Panc1 (cell line): ENCODE measurements around the gene CAPN8. TPM values are rescaled to one million over a fixed set of nuclear protein-coding genes. Genes with fewer than 3 reads are reported as not detected.

Source experiments
- ATAC-seq: fragments of 200-7000 bp; cut with Tn5 transposase; 2 replicates; pipeline ENCODE4 v1.9.1; 2020; ENCODE audit warnings: mild to moderate bottlenecking, moderate library complexity
- BruUV-seq: library from RNA; stranded (reverse); fragments of 400-500 nt; replicated peaks from 2 replicates; lab custom pipeline; 2021; lab: Mats Ljungman, UMichigan
- CTCF ChIA-PET: fragments of 300-600 bp; sonication (Branson Sonifier 250); formaldehyde crosslinking; loops from one replicate; lab custom pipeline; 2022; ENCODE audit warnings: antibody characterized with exemption; lab: Charles Lee
- POLR2A ChIA-PET: fragments of 300-600 bp; sonication (Branson Sonifier 250); formaldehyde crosslinking; loops from one replicate; lab custom pipeline; 2022; ENCODE audit warnings: antibody characterized with exemption; lab: Charles Lee
- DNase-seq: peaks from one replicate; pipeline ENCODE4 v3.0.0-alpha.2; 2010; ENCODE audit warnings: low read depth, low spot score
- H3K27ac ChIP-seq: 2 replicates; pipeline ENCODE4 v1.5.1; 2011; ENCODE audit warnings: mild to moderate bottlenecking, low read length, inconsistent platforms
- H3K27me3 ChIP-seq: fragments of 200-500 bp; sonication (Bioruptor generic); 2 replicates; pipeline ENCODE4 v1.6.0; 2014; ENCODE audit warnings: low read length, inconsistent platforms; ENCODE audit not compliant: control insufficient read depth, insufficient read depth
- H3K36me3 ChIP-seq: fragments of 200-500 bp; sonication (Bioruptor generic); 2 replicates; pipeline ENCODE4 v1.5.1; 2014; ENCODE audit warnings: inconsistent platforms, mild to moderate bottlenecking, low read length, moderate library complexity; ENCODE audit not compliant: control insufficient read depth, insufficient read depth
- H3K4me1 ChIP-seq: 2 replicates; pipeline ENCODE4 v1.5.1; 2011; ENCODE audit warnings: inconsistent platforms, mild to moderate bottlenecking, low read length, moderate library complexity; ENCODE audit not compliant: control insufficient read depth, insufficient read depth
- H3K4me3 ChIP-seq, 2 experiments: 2 replicates each; pipeline ENCODE4 v1.5.1; 2011 to 2012; ENCODE audit warnings: low read depth in 2 of 2, low read length in 2 of 2, mild to moderate bottlenecking in 2 of 2, inconsistent platforms in 1 of 2, moderate library complexity in 1 of 2
- H3K9me3 ChIP-seq: fragments of 200-500 bp; sonication (Bioruptor generic); 2 replicates; pipeline ENCODE4 v1.5.1; 2014; ENCODE audit warnings: low read depth, mild to moderate bottlenecking, inconsistent platforms, low read length, moderate library complexity; ENCODE audit not compliant: control insufficient read depth, insufficient read depth
- POLR2AphosphoS5 ChIP-seq: IDR thresholded peaks from 2 replicates; pipeline ENCODE4 v1.6.1; 2012; ENCODE audit warnings: mild to moderate bottlenecking, low read depth, low read length, moderate library complexity
- SIN3A ChIP-seq: IDR thresholded peaks from 2 replicates; pipeline ENCODE4 v1.6.1; 2012; ENCODE audit warnings: low read depth, mild to moderate bottlenecking, low read length, moderate library complexity, borderline replicate concordance; ENCODE audit not compliant: insufficient read depth
- TCF7L2 ChIP-seq: IDR thresholded peaks from 2 replicates; pipeline ENCODE4 v1.6.1; 2011; ENCODE audit warnings: mild to moderate bottlenecking, low read depth, low read length, inconsistent platforms
- in situ Hi-C: cut with HindIII; loops from 2 replicates; pipeline ENCODE4 v1.10.0; 2016; ENCODE audit warnings: low sequenced_read_pairs, low pct_unique_long_range_greater_than_20kb
- intact Hi-C: fragments of 100-400 bp; cut with micrococcal nuclease; formaldehyde crosslinking; loops from one replicate; pipeline ENCODE4 v1.10.0; 2022; ENCODE audit not compliant: unreplicated experiment
- total RNA-seq: library from RNA; stranded (reverse); gene quantifications from one replicate; pipeline ENCODE4 v1.2.1, GENCODE V29; 2021; ENCODE audit not compliant: unreplicated experiment
- TF ChIP-seq, protein P1 (sequence below), 2 experiments: IDR thresholded peaks; 2 replicates each; pipeline ENCODE4 v1.6.1; 2011 to 2012; ENCODE audit warnings: low read depth in 2 of 2, control low read depth in 1 of 2, low read length in 1 of 2, mild to moderate bottlenecking in 1 of 2, moderate library complexity in 1 of 2; ENCODE audit not compliant: insufficient read depth in 1 of 2
- TF ChIP-seq, protein P2 (sequence below): fragments of 450-650 bp; IDR thresholded peaks from 2 replicates; pipeline ENCODE4 v1.5.1; 2017; ENCODE audit warnings: mild to moderate bottlenecking

The CAPN8 gene
- total RNA-seq, 1 experiment from 2014 or later = 0.28 TPM

DNA sequence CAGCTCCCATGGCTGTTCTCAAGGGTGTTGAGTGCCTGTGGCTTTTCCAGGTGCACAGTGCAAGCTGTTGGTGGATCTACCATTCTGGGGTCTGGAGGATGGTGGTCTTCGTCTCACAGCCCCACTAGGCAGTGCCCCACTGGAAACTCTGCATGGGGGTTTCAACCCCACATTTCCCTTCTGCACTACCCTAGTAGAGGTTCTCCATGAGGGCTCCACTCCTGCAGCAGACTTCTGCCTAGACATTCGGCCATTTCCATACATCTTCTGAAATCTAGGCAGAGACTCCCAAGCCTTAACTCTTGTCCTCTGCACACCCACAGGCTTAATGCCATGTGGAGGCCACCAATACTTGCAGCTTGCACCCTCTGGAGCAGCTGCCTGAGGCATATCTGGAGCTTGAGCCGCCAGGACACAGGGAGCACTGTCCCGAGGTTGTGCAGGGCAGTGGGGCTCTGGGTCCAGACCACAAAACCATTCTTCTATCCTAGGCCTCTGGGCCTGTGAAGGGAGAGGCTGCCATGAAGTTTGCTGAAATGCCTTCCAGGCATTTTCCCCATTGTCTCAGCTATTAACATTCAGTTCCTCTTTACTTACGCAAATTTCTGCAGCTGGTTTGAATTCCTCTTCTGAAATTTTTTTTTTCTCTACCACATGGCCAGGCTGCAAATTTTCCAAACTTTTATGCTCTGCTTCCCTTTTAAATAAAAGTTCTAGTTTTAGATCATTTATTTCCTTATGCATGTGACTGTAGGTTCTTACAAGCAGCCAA lies 8.8 kb upstream of the CAPN8 start:
- Histone ChIP-seq H3K27ac (no peak overlapping the region), H3K4me3 (no peak overlapping the region), H3K9me3 (no peaks in the 10 kb centered on the region), H3K27me3 (no peaks in the 10 kb centered on the region), H3K36me3 (no peaks in the 10 kb centered on the region), H3K4me1 (no peaks in the 10 kb centered on the region; the same call in 1 of the 2 replicates)
- ChIA-PET CTCF (no interaction called here), POLR2A (no interaction called here)
- BruUV-seq = no TSS peak
- ATAC-seq (no peak), DNase-seq (no peak)
- intact Hi-C loops = no loop called here
- in situ Hi-C loops = no loop called here
- TF ChIP-seq POLR2AphosphoS5 (no peak), TCF7L2 (no peak), SIN3A (no peak)
- TF ChIP-seq, protein P1, sequence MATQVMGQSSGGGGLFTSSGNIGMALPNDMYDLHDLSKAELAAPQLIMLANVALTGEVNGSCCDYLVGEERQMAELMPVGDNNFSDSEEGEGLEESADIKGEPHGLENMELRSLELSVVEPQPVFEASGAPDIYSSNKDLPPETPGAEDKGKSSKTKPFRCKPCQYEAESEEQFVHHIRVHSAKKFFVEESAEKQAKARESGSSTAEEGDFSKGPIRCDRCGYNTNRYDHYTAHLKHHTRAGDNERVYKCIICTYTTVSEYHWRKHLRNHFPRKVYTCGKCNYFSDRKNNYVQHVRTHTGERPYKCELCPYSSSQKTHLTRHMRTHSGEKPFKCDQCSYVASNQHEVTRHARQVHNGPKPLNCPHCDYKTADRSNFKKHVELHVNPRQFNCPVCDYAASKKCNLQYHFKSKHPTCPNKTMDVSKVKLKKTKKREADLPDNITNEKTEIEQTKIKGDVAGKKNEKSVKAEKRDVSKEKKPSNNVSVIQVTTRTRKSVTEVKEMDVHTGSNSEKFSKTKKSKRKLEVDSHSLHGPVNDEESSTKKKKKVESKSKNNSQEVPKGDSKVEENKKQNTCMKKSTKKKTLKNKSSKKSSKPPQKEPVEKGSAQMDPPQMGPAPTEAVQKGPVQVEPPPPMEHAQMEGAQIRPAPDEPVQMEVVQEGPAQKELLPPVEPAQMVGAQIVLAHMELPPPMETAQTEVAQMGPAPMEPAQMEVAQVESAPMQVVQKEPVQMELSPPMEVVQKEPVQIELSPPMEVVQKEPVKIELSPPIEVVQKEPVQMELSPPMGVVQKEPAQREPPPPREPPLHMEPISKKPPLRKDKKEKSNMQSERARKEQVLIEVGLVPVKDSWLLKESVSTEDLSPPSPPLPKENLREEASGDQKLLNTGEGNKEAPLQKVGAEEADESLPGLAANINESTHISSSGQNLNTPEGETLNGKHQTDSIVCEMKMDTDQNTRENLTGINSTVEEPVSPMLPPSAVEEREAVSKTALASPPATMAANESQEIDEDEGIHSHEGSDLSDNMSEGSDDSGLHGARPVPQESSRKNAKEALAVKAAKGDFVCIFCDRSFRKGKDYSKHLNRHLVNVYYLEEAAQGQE (IDR thresholded peaks at IDR 0.05; ENCODE audit: insufficient read depth in 1 of 2, low read depth in 2 of 2, low read length in 1 of 2) = no peak
- TF ChIP-seq, protein P2, sequence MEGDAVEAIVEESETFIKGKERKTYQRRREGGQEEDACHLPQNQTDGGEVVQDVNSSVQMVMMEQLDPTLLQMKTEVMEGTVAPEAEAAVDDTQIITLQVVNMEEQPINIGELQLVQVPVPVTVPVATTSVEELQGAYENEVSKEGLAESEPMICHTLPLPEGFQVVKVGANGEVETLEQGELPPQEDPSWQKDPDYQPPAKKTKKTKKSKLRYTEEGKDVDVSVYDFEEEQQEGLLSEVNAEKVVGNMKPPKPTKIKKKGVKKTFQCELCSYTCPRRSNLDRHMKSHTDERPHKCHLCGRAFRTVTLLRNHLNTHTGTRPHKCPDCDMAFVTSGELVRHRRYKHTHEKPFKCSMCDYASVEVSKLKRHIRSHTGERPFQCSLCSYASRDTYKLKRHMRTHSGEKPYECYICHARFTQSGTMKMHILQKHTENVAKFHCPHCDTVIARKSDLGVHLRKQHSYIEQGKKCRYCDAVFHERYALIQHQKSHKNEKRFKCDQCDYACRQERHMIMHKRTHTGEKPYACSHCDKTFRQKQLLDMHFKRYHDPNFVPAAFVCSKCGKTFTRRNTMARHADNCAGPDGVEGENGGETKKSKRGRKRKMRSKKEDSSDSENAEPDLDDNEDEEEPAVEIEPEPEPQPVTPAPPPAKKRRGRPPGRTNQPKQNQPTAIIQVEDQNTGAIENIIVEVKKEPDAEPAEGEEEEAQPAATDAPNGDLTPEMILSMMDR = no peak

DNA sequence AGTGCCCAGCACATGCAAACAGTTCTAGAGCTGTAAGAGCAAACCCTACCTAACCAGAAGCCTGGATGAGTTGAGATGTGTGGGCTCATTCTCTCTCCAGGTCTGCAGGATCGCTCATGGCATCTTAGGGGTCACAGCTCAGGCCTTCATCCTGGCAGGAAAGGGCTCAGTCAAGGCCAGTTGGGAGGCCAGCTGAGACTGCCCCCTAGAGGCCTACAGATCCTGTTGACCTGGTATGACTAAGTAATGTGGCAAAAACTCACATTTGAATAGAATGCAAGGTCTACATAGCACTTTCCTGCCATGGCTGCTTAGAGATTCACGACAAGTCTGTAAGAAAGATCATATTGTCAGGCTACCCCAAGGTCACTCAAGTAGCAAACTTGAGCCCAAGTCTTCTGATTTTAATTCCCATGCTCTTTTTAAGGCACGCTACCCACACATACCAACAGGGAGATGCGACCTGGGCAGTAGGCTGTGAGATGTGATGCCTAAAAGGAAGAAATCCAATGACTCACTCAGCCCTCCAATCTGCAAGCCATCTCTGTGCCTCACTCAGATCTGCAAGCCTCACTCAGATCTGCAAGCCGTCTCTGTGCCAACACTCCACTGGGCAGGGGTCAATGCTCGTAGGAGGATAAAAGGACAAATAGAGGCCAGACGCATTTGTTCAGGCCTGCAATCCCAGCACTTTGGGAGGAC lies 5.1 kb upstream of the CAPN8 start:
- Histone ChIP-seq H3K27ac (no peak overlapping the region), H3K27me3 (no peaks in the 10 kb centered on the region), H3K9me3 (no peaks in the 10 kb centered on the region), H3K36me3 (no peaks in the 10 kb centered on the region), H3K4me1 (no peaks in the 10 kb centered on the region; the same call in 1 of the 2 replicates), H3K4me3 (no peak overlapping the region)
- POLR2A ChIA-PET = no interaction called here
- in situ Hi-C loops (no loop called here), intact Hi-C loops (no loop called here)
- peak; percentile 85 for ATAC-seq
- BruUV-seq = no TSS peak
- CTCF ChIA-PET = interaction anchor here (0.6 kb wide), 1 partner anchor 537 kb away, joined by 3 read pairs; no protein-coding TSS in a partner anchor
- DNase-seq = no peak
- TF ChIP-seq, protein P2 = peak; percentile 78
- TF ChIP-seq, protein P1 (IDR thresholded peaks at IDR 0.05; ENCODE audit: insufficient read depth in 1 of 2, low read depth in 2 of 2, low read length in 1 of 2) = no peak
